Activated naive CD4-positive, alpha-beta T cell treated with Interleukin-2 at 50 U/mL for 16 hours (primary cell): ENCODE data around the gene SPPL2B.
A peak's percentile ranks its signal among the peaks of the same experiment; 100 is the strongest.

ENCODE experiments used
- DNase-seq: peaks from one replicate; pipeline ENCODE4 v3.0.0-alpha.2; 2020

SPPL2B gene

DNA sequence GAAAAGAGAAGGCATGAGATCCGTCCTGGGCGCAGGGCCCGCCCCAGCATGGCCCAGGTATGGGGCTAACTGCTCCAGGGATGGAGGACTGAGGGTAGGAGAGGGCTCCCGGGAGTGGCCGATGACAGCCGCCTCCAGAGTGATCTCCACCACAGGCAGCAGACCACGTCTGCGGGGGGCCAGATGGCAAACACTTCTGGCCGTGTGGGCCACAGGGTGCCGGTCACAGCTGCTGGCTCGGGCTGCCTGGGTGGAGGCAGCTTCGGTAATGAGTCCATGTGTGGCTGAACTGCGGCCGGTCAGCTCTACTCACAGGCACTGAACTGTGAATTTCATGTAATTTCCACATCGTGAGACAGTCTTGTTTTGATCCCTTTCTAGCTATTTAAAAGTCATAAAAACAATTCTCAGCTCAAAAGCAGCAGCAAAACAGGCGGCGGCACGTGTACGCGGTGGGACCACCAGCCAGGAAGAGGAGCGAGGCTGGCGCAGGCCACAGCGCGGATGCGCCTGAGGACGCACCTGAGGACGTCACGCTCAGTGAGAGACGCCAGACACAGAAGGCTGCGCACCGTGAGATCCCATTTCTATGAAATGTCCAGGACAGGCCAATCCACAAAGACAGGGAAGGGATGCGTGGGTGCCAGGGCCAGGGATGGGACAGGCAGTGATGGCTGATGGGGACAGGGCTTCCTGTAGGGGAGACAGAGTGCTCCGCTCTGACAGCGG lies 4.1 kb upstream of the SPPL2B start:
- no peak for DNase-seq

DNA sequence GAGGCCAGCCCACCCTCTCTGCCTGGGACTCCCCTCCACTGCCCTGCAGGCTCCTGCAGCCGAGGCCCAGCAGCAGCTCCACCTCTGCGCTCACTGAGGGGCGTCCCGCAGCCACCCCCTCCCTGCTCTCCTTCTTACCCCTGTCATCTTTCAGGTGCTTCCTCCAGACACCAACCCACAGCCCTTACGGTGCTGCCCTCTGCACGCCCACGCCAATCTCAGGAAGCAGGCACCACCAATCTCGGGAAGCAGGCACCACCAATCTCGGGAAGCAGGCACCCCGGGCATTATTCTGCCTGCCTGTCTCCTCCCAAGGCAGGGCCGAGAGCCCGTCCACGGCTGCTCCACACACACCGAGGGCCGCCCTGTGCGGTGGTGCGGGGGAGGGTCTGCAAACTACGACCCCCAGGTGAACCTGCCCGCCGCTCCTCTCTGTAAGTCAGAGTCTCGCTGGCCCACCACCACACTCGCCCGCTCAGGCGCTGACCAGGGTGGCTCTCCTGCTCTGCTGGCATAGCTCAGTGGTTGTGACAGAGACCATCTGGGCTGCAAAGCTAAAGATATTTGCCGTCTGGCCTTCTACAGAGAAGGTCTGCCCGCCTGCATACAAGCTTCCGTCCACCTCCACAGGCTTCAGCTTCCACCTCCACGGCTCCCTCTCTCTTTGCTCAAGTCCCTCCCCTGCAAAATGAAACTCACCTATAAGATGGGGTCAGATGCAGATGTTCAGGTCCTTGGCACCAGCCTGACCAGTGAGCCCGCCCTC lies 3.0 kb upstream of the SPPL2B start:
- DNase-seq, result no peak

- no peak for DNase-seq
These were observed 1.7 kb upstream of the SPPL2B start for GRCh38 chr19:2326699-2327360.

DNA sequence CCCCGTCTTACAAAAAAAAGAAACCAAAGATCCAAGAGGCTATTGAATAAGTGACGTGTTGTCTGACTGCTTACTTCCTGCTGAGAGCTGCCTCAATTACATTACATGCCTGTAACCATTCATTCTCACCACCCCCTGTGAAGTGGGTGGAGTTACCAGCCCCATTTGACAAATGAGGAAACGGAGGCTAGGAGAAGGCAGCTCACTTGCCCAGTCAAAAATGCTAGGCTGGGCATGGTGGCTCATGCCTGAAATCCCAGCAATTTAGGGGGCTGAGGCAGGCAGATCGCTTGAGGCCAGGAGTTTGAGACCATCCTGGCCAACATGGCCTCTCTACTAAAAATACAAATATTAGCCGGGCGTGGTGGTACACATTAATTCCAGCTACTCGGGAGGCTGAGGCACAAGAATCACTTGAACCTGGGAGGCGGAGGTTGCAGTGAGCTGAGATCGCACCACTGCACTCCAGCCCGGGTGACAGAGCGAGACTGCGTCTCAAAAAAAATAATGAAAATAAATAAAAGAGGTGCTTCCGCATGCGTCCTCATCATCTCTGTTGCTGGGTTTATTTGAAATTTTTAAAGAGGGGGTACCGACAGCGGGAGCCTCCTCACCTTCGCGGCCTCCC lies 597 bp upstream of the SPPL2B start:
- DNase-seq, result peak; percentile 67

DNA sequence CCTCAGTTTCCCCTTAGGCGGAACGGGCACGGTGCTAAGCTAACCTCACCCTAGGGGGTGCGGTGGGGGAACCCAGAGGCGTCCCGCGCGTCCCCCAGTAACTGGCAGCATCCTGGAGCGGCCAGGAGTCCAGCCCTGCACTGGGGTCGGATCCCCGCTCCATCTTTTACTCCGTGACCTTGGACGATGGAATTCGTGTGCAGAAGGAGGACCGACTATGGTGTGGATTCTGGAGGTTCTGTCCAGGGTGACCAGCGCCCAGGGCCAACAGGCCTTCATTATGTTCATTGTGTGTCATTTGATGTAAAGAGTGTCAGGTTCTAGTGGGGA lies 630 bp downstream of the SPPL2B start:
- no peak for DNase-seq

DNA sequence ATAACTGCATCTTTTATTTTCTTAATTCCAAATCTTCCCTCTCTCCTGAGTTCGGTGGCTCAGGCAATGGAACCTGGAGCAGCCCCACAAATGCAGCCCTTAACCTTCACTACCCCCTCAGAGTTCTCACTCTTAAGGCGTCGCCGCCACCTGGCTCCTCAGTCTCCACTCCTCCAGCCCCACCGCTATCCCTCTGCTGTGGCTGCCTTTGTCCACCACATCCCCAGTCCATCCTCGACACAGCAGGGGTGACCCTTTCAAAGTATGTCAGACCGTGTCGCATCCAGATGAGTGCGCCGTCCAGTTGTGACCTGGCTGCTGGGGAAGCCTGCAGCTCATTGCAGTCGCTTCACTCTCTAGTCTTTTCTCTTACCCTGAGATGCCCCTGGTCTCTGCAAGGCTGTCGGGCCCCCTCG lies 1.0 kb downstream of the SPPL2B start:
- DNase-seq, result no peak

GRCh38 chr19:2330255-2330631 lies 1.8 kb downstream of the SPPL2B start:
- no peak for DNase-seq

DNA sequence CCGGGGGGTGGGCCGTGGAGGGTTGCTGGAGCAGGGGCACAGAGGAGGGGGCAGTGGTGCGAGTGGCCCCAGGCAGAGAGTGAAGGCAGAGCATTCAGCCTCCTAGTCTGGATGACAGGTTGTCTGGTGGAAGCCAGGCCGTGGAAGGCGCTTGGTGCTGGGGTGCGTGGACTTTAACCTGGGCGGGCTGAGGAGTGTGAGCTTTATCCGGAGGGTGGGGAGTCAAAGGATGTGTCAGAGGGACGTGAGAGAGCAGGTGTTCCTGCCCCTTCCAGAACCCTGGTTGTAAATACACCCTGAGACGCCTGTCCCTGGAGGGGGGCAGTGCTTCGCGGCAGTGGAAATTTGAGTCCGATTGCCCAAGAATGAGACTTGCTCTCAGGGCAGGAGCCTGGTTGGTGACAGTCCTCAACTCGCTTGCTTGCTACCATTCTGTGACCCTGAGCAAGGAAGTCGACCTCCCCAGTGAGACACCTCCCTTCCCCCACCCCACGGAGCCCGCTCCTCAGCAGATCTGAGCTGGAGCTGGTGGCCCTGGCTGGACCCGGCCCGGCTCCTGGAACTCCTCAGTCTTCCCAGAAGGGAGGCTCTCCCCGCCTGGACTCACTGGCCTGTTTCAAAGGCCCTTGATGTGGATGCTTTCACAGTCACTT lies 2.3 kb downstream of the SPPL2B start:
- no peak for DNase-seq

- no peak for DNase-seq
These were observed 3.2 kb downstream of the SPPL2B start for GRCh38 chr19:2331601-2332246.

DNA sequence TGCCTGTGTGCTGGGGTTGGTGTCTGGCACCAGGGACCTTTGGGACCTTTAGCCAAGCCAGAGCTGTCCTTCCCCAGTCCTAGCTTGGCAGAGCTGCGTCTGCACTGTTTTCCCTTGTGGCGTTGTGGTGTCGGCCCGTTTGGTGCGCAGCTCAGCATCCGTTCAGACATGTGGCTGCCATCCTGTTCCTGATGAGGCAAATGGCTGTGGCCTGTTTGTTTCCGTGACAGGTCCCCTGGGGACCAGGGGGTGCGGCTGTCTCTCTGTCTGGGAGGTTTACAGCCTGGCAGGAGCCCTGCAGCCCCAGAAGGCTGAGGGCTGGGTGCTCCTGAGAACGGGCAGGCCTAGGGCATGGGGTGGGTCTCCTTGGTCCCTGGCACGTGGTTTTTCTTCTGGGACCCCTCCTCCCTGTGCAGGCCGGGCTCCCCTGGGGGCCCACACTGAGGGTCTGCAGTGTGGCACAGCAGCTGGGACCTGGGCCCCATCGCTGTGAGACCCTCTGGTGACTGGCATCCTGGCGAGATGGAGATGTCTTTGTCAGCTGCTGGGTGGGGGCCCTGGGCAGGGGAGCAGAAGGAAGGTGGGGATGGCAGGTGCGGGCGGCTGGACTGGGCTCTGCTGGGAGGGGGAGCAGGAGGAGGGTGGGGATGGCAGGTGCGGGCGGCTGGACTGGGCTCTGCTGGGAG lies 4.0 kb downstream of the SPPL2B start:
- DNase-seq, result no peak

DNA sequence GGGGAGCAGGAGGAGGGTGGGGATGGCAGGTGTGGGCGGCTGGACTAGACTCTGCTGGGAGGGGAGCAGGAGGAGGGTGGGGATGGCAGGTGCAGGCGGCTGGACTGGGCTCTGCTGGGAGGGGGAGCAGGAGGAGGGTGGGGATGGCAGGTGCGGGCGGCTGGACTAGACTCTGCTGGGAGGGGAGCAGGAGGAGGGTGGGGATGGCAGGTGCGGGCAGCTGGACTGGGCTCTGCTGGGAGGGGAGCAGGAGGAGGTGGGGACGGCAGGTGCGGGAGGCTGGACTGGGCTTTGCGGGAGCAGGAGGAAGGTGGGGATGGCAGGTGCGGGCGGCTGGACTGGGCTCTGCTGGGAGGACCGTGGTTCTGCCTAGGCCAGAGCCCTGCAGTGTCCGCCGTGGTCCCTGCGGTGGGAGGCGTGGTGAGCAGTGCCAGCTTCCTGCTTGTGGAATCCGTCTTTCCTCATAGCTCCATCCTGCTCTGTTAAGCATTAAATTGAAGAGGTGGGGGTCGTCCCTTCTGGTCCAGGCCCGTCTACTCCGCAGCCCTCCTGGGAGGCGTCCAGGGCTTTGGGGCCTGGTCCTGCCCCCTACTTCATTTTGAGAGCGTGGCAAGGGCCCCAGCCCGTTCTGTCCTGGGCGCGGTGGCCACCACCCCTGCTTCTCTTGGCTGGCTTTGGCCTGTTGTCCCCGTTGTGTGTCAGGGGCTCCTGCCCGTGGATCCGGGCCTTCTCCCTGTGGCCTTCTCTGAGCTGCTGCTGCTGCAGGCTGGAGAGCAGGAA lies 4.7 kb downstream of the SPPL2B start:
- no peak for DNase-seq

DNA sequence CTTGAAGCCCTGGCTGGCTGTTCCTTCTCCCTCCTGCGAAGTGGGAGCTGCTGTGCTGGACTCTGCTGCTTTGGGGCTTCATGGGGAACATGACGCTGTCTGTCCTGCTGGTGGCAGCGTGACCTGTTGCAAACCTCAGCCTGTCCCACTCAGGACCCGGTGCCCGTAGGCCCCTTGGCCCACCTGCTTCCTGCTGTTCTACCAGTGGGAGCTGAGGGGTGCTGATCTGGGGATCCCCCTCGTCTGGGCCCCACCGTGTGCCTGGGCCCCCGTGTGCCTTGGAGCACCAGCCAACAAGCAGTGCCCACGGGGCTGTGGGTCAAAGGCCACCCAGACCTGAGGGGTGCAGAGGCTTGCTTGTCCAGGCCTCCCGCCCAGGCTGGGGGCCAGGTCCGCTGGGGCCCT lies 5.3 kb downstream of the SPPL2B start:
- no peak for DNase-seq

- DNase-seq, result no peak
These were observed 5.9 kb downstream of the SPPL2B start for GRCh38 chr19:2334426-2334825.

- DNase-seq, result no peak
These were observed 6.7 kb downstream of the SPPL2B start for GRCh38 chr19:2334986-2335846.

- no peak for DNase-seq
These were observed 7.4 kb downstream of the SPPL2B start for GRCh38 chr19:2335848-2336247.

DNA sequence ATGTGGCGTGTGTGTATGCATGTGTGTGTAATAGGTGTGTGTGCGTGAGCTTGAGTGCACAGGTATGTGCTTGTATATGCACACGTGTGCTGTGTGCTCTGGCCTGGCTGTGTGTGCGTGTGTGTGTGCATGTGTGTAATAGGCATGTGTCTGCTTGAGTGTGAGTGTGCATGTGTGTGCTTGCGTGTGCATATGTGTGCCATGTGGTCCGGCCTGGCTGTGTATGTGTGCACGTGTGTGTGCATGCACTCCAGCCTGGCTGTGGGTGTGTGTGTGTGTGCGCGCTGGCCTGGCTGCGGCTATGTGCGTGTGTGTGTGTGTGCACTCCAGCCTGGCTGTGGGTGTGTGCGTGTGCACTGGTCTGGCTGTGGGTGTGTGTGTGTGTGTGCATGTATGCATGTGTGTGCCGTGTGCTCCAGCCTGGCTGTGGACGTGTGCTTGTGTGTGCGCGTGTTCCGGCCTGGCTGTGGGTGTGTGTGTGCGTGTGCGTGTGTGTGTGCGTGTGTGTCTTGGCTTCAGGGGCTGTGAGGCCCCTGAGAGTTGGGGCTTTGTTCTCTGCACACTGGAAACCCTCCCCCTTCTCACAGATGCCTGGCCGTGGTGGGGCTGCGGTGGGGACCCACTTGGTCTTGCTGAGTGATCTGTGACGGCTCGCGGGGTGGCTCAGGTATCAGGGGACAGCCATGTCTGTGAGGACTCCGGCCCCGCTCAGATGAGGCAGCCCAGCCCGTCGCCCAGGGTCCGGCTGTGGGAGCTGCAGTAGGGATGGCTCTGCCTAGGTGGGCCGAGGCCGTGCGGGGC lies 8.2 kb downstream of the SPPL2B start:
- DNase-seq, result no peak

GRCh38 chr19:2337329-2337707 lies 8.8 kb downstream of the SPPL2B start:
- DNase-seq, result no peak

GRCh38 chr19:2338055-2338615 lies 9.7 kb downstream of the SPPL2B start:
- DNase-seq, result no peak
